Neural cell (in vitro differentiated cells): ENCODE measurements around the gene TMEM87A. TPM values are rescaled to one million over a fixed set of nuclear protein-coding genes. Genes with fewer than 3 reads are reported as not detected.

Experiments
- H2AFZ ChIP-seq: fragments of 200-600, 300-800 bp; sonication (generic), shearing (Covaris generic); 2 replicates; pipeline ENCODE4 v1.6.0; 2014; ENCODE audit warnings: low read depth, mild to moderate bottlenecking, antibody characterized with exemption, low read length, moderate library complexity
- H3F3A ChIP-seq: fragments of 200-600 bp; shearing (Covaris generic); 2 replicates; pipeline ENCODE4 v1.6.1; 2016; ENCODE audit warnings: mild to moderate bottlenecking, moderate library complexity, mixed read lengths, antibody characterized with exemption, low read length; ENCODE audit not compliant: insufficient read depth, poor library complexity, severe bottlenecking
- H3K27ac ChIP-seq: fragments of 200-600, 300-800 bp; sonication (generic), shearing (Covaris generic); 2 replicates; pipeline ENCODE4 v1.5.1; 2014; ENCODE audit warnings: mild to moderate bottlenecking, low read length, moderate library complexity
- H3K27me3 ChIP-seq: fragments of 300-800, 200-600 bp; sonication (generic), shearing (Covaris generic); 2 replicates; pipeline ENCODE4 v1.6.0; 2014; ENCODE audit warnings: mild to moderate bottlenecking, low read depth, low read length, moderate library complexity; ENCODE audit not compliant: insufficient read depth
- H3K36me3 ChIP-seq: fragments of 300-800, 200-600 bp; sonication (generic), shearing (Covaris generic); 2 replicates; pipeline ENCODE4 v1.5.1; 2014; ENCODE audit warnings: mild to moderate bottlenecking, antibody characterized with exemption, low read length, moderate library complexity; ENCODE audit not compliant: insufficient read depth
- H3K4me2 ChIP-seq: fragments of 300-800, 200-600 bp; sonication (generic), shearing (Covaris generic); 2 replicates; pipeline ENCODE4 v1.6.0; 2014; ENCODE audit warnings: mild to moderate bottlenecking, low read length
- H3K4me3 ChIP-seq: fragments of 300-800, 200-600 bp; sonication (generic), shearing (Covaris generic); 2 replicates; pipeline ENCODE4 v1.5.1; 2014; ENCODE audit warnings: mild to moderate bottlenecking, low read length, moderate library complexity
- H3K79me2 ChIP-seq: fragments of 200-600 bp; shearing (Covaris generic); replicated peaks from 2 replicates; pipeline ENCODE4 v1.6.0; 2014; ENCODE audit warnings: mild to moderate bottlenecking, low read length, moderate library complexity; ENCODE audit not compliant: insufficient read depth
- H3K9ac ChIP-seq: fragments of 300-800, 200-600 bp; sonication (generic), shearing (Covaris generic); 2 replicates; pipeline ENCODE4 v1.6.1; 2016; ENCODE audit warnings: mild to moderate bottlenecking, low read length, mixed read lengths
- H3K9me2 ChIP-seq: fragments of 200-600 bp; shearing (Covaris generic); 2 replicates; pipeline ENCODE4 v1.6.1; 2016; ENCODE audit warnings: mild to moderate bottlenecking, low read length, mixed read lengths; ENCODE audit not compliant: insufficient read depth
- H3K9me3 ChIP-seq: fragments of 200-600, 300-800 bp; sonication (generic), shearing (Covaris generic); 2 replicates; pipeline ENCODE4 v1.6.1; 2016; ENCODE audit warnings: mild to moderate bottlenecking, mixed run types, low read length, moderate library complexity, mixed read lengths
- H4K20me1 ChIP-seq: fragments of 200-600 bp; shearing (Covaris generic); 2 replicates; pipeline ENCODE4 v1.6.1; 2016; ENCODE audit warnings: mild to moderate bottlenecking, mixed run types; ENCODE audit not compliant: insufficient read depth
- EZH2 ChIP-seq: fragments of 200-600, 300-800 bp; shearing (Covaris generic), sonication (generic); IDR thresholded peaks from 2 replicates; pipeline ENCODE4 v1.6.1; 2014; ENCODE audit warnings: antibody characterized with exemption, low read length, borderline replicate concordance, mild to moderate bottlenecking; ENCODE audit not compliant: insufficient read depth, poor library complexity, severe bottlenecking
- MXI1 ChIP-seq: fragments of 450-650 bp; conservative IDR thresholded peaks from 2 replicates; pipeline ENCODE4 v1.6.1; 2014; ENCODE audit warnings: antibody characterized with exemption, mild to moderate bottlenecking; ENCODE audit not compliant: poor library complexity, severe bottlenecking
- POLR2AphosphoS5 ChIP-seq: IDR thresholded peaks from 2 replicates; pipeline ENCODE4 v1.6.1; 2012
- REST ChIP-seq: IDR thresholded peaks from 2 replicates; pipeline ENCODE4 v1.6.1; 2012; ENCODE audit warnings: borderline replicate concordance
- SMC3 ChIP-seq: fragments of 450-650 bp; conservative IDR thresholded peaks from 2 replicates; pipeline ENCODE4 v1.6.1; 2014; ENCODE audit warnings: antibody characterized with exemption, mild to moderate bottlenecking, moderate library complexity; ENCODE audit not compliant: poor library complexity
- polyA plus RNA-seq: library from polyadenylated mRNA; depleted of rRNA; stranded (reverse); fragments of >200 nt; gene quantifications from 2 replicates; pipeline ENCODE4 v1.2.3, GENCODE V29; 2014
- TF ChIP-seq, protein P1 (sequence below): fragments of 450-650 bp; IDR thresholded peaks from 2 replicates; pipeline ENCODE4 v1.5.1; 2014; ENCODE audit warnings: antibody characterized with exemption, mild to moderate bottlenecking, moderate library complexity; ENCODE audit not compliant: poor library complexity, severe bottlenecking

The TMEM87A gene
- polyA plus RNA-seq, 1 donor from 2014 or later: 50.4 TPM

DNA sequence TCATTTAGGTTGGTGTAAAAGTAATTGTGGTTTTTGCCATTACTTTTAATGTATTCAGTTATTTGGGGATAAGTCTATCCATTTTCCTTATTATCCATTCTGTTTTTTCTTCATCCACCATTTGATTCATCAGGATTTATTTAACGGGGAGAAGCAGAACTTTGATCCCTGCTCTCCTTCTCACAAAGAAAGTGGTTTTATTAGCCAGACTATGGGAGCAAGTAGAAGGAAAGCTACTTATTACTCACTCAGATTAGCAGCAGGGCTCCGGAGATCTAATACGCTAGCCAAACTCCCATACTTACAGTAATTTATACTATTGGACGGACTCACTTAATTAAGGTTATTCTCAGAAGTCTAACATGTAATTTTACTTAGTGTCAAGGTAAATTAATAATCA, 14.7 kb upstream of the TMEM87A start:
- no peak overlapping the region for H3K27ac ChIP-seq
- H3K4me2 ChIP-seq: no peak overlapping the region
- H3K36me3 ChIP-seq: no peaks in the 10 kb centered on the region

GRCh38 chr15:42286445-42287029, 13.3 kb upstream of the TMEM87A start:
- H3K9ac ChIP-seq: no peak overlapping the region
- H3K4me2 ChIP-seq: no peak overlapping the region
- TF ChIP-seq, protein P1, sequence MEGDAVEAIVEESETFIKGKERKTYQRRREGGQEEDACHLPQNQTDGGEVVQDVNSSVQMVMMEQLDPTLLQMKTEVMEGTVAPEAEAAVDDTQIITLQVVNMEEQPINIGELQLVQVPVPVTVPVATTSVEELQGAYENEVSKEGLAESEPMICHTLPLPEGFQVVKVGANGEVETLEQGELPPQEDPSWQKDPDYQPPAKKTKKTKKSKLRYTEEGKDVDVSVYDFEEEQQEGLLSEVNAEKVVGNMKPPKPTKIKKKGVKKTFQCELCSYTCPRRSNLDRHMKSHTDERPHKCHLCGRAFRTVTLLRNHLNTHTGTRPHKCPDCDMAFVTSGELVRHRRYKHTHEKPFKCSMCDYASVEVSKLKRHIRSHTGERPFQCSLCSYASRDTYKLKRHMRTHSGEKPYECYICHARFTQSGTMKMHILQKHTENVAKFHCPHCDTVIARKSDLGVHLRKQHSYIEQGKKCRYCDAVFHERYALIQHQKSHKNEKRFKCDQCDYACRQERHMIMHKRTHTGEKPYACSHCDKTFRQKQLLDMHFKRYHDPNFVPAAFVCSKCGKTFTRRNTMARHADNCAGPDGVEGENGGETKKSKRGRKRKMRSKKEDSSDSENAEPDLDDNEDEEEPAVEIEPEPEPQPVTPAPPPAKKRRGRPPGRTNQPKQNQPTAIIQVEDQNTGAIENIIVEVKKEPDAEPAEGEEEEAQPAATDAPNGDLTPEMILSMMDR: no peak
- no peak for TF ChIP-seq EZH2
- no peaks in the 10 kb centered on the region for H3F3A ChIP-seq
- no peaks in the 10 kb centered on the region for H3K27me3 ChIP-seq
- H3K79me2 ChIP-seq: no peaks in the 10 kb centered on the region
- H3K36me3 ChIP-seq: no peaks in the 10 kb centered on the region
- H3K9me3 ChIP-seq: no peaks in the 10 kb centered on the region
- no peak overlapping the region for H2AFZ ChIP-seq
- no peak overlapping the region for H3K4me3 ChIP-seq
- H3K27ac ChIP-seq: no peak overlapping the region
- no peaks in the 10 kb centered on the region for H3K9me2 ChIP-seq
- no peaks in the 10 kb centered on the region for H4K20me1 ChIP-seq

More for the DNA sequence above, 14.7 kb upstream of the TMEM87A start:
- Histone ChIP-seq H3K27me3 (no peaks in the 10 kb centered on the region), H3F3A (no peaks in the 10 kb centered on the region), H3K9ac (no peak overlapping the region), H3K9me2 (no peaks in the 10 kb centered on the region), H3K4me3 (no peak overlapping the region), H3K9me3 (no peaks in the 10 kb centered on the region), H3K79me2 (no peaks in the 10 kb centered on the region), H2AFZ (no peak overlapping the region), H4K20me1 (no peaks in the 10 kb centered on the region)
- TF ChIP-seq MXI1 (no peak), SMC3 (no peak)
- TF ChIP-seq, protein P1: no peak

- no peak for TF ChIP-seq MXI1
- no peak for TF ChIP-seq POLR2AphosphoS5
- no peak for TF ChIP-seq REST
- Histone ChIP-seq H3K9me3 (no peaks in the 10 kb centered on the region), H3K27me3 (no peaks in the 10 kb centered on the region), H3F3A (no peaks in the 10 kb centered on the region), H4K20me1 (no peaks in the 10 kb centered on the region), H3K9me2 (no peaks in the 10 kb centered on the region), H3K36me3 (no peaks in the 10 kb centered on the region), H3K79me2 (no peaks in the 10 kb centered on the region), H3K9ac (no peak overlapping the region), H3K4me2 (no peak overlapping the region), H2AFZ (no peak overlapping the region), H3K27ac (no peak overlapping the region), H3K4me3 (no peak overlapping the region)
These were observed 11.8 kb upstream of the TMEM87A start for GRCh38 chr15:42285034-42285433.
